Hepatocyte (in vitro differentiated cells): ENCODE measurements around the gene FAM53B. TPM values are rescaled to one million over a fixed set of nuclear protein-coding genes. Genes with fewer than 3 reads are reported as not detected.
A peak's percentile ranks its signal among the peaks of the same experiment; 100 is the strongest.

Source experiments
- DNase-seq: peaks from one replicate; pipeline ENCODE4 v3.0.0-alpha.2; 2016; ENCODE audit warnings: low spot score
- H2AFZ ChIP-seq: fragments of 200-600 bp; sonication (generic); 2 replicates; pipeline ENCODE4 v1.6.0; 2016; ENCODE audit warnings: antibody characterized with exemption, mild to moderate bottlenecking
- H3K27ac ChIP-seq: fragments of 200-600 bp; sonication (generic); 2 replicates; pipeline ENCODE4 v1.5.1; 2016; ENCODE audit warnings: mild to moderate bottlenecking
- H3K27me3 ChIP-seq: fragments of 200-600 bp; sonication (generic); 2 replicates; pipeline ENCODE4 v1.6.1; 2016
- H3K36me3 ChIP-seq: fragments of 200-600 bp; sonication (generic); replicated peaks from 2 replicates; pipeline ENCODE4 v1.5.1; 2016; ENCODE audit warnings: low read depth; ENCODE audit not compliant: insufficient read depth
- H3K4me1 ChIP-seq: fragments of 200-600 bp; sonication (generic); 2 replicates; pipeline ENCODE4 v1.5.1; 2016; ENCODE audit warnings: mild to moderate bottlenecking, moderate library complexity; ENCODE audit not compliant: insufficient read depth
- H3K4me2 ChIP-seq: fragments of 200-600 bp; sonication (generic); 2 replicates; pipeline ENCODE4 v1.6.0; 2016
- H3K4me3 ChIP-seq: fragments of 200-600 bp; sonication (generic); 2 replicates; pipeline ENCODE4 v1.5.1; 2016; ENCODE audit warnings: mild to moderate bottlenecking
- H3K79me2 ChIP-seq: fragments of 200-600 bp; sonication (generic); 2 replicates; pipeline ENCODE4 v1.6.0; 2017; ENCODE audit warnings: mild to moderate bottlenecking
- H3K9me2 ChIP-seq: fragments of 200-600 bp; sonication (generic); replicated peaks from 2 replicates; pipeline ENCODE4 v1.6.0; 2017; ENCODE audit warnings: mild to moderate bottlenecking; ENCODE audit not compliant: insufficient read depth
- H3K9me3 ChIP-seq: fragments of 200-600 bp; sonication (generic); 2 replicates; pipeline ENCODE4 v1.5.1; 2016; ENCODE audit warnings: low read depth, mild to moderate bottlenecking
- H4K20me1 ChIP-seq: fragments of 200-600 bp; sonication (generic); 2 replicates; pipeline ENCODE4 v1.6.0; 2016; ENCODE audit warnings: mild to moderate bottlenecking; ENCODE audit not compliant: insufficient read depth, poor library complexity, severe bottlenecking
- CTCF ChIP-seq: fragments of 200-600 bp; sonication (generic); IDR thresholded peaks from 2 replicates; pipeline ENCODE4 v1.5.1; 2016; ENCODE audit warnings: antibody characterized with exemption, mild to moderate bottlenecking; ENCODE audit not compliant: poor library complexity
- EZH2 ChIP-seq: fragments of 200-600 bp; sonication (generic); IDR thresholded peaks from 2 replicates; pipeline ENCODE4 v1.6.1; 2016; ENCODE audit warnings: antibody characterized with exemption, mild to moderate bottlenecking, borderline replicate concordance
- EZH2phosphoT487 ChIP-seq: fragments of 200-600 bp; sonication (generic); IDR thresholded peaks from one replicate; pipeline ENCODE4 v1.6.1; 2018; ENCODE audit warnings: antibody characterized with exemption, mild to moderate bottlenecking, low read depth, moderate library complexity; ENCODE audit not compliant: unreplicated experiment, severe bottlenecking
- WGBS: methylation state at CpG from one replicate; pipeline ENCODE4 v1.1.6; 2016; ENCODE audit warnings: low lambda C conversion rate; ENCODE audit errors: missing lambda C conversion rate; 5-methylcytosine and 5-hydroxymethylcytosine counted together
- polyA plus RNA-seq: library from polyadenylated mRNA; unstranded; fragments of >200 nt; fragmentation: Nextera tagmentation; extraction: Ambion mirVana; gene quantifications from 2 replicates; pipeline ENCODE4 v1.2.1, GENCODE V29; 2016
- total RNA-seq: library from RNA; depleted of rRNA; stranded (reverse); fragments of >200 nt; gene quantifications from 2 replicates; pipeline ENCODE4 v1.2.3, GENCODE V29; 2014

FAM53B gene
- total and polyA plus RNA-seq, 2 experiments from 2014 or later, result 10.3 to 23.6 TPM

DNA sequence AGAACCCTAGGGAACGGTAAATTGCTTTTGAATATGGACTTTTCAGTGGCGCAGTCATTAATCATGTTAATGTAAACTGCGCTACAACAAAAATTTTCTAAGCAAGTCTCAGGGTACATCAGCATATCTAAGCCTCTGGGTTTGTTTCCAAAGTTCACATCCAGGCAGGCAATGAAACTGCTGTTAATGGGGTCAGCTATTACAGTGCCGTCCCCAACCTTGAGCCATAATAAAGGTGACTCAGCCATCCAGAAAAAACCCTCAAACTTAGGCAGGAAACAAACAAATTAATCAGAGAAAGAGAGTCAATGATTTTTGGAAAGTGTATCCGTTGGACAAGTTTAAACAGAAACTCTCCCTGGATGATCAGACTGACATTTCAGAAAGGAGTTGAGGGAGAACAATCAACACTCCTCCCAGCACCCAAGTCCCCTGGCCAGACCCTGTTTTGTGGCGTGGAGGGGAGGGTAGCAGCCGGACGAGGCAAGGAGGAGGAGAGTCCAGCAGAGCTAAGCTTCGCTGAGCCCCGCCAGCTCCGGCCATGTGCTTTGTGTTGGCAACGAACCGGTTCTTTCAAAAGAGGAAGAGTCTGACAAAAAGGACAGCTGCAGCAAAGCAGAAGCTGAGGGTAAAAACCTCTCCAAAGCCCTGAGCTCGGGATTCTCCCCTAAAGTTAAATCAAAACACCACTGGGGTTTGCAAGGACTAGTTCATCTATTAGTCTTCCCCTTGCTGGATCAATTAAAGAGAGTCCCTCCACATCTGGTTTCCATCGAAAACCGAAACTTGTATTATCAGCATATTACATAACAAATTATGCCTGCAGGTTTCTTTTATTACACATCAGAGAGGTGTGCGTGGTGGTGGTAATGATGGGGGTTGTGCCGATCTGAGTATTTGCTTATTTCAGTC lies 3.6 kb downstream of the FAM53B start:
- WGBS, result 25% methylated on average over 18 of the region's 18 CpGs
- no peaks in the 10 kb centered on the region for H3K27me3 ChIP-seq
- peaks cover 11% of the 10 kb centered on the region for H4K20me1 ChIP-seq
- TF ChIP-seq EZH2phosphoT487, result no peak
- TF ChIP-seq CTCF, result no peak
- no peak for TF ChIP-seq EZH2
- H3K79me2 ChIP-seq, result peaks cover 61% of the 10 kb centered on the region
- no peaks in the 10 kb centered on the region for H3K36me3 ChIP-seq
- peak overlapping the region; percentile 94 for H3K4me2 ChIP-seq
- H3K27ac ChIP-seq, result peak overlapping the region; percentile 85
- no peak overlapping the region for H3K4me3 ChIP-seq
- DNase-seq, result peak; percentile 52
- H3K9me3 ChIP-seq, result no peaks in the 10 kb centered on the region
- no peak overlapping the region for H2AFZ ChIP-seq
- H3K4me1 ChIP-seq, result peaks cover 72% of the 10 kb centered on the region
- no peaks in the 10 kb centered on the region for H3K9me2 ChIP-seq

- Histone ChIP-seq H3K27ac (peak overlapping the region; percentile 85), H3K4me2 (peak overlapping the region; percentile 94), H4K20me1 (peaks cover 11% of the 10 kb centered on the region), H3K9me2 (no peaks in the 10 kb centered on the region), H3K4me1 (peaks cover 66% of the 10 kb centered on the region), H3K9me3 (no peaks in the 10 kb centered on the region), H3K4me3 (no peak overlapping the region), H3K79me2 (peaks cover 67% of the 10 kb centered on the region), H3K36me3 (no peaks in the 10 kb centered on the region), H2AFZ (no peak overlapping the region), H3K27me3 (no peaks in the 10 kb centered on the region)
- TF ChIP-seq EZH2phosphoT487 (no peak), CTCF (no peak), EZH2 (no peak)
- 19% methylated on average over 7 of the region's 7 CpGs for WGBS
- peak; percentile 28 for DNase-seq
Observed at GRCh38 chr10:124739986-124740368, 4.2 kb downstream of the FAM53B start.

DNA sequence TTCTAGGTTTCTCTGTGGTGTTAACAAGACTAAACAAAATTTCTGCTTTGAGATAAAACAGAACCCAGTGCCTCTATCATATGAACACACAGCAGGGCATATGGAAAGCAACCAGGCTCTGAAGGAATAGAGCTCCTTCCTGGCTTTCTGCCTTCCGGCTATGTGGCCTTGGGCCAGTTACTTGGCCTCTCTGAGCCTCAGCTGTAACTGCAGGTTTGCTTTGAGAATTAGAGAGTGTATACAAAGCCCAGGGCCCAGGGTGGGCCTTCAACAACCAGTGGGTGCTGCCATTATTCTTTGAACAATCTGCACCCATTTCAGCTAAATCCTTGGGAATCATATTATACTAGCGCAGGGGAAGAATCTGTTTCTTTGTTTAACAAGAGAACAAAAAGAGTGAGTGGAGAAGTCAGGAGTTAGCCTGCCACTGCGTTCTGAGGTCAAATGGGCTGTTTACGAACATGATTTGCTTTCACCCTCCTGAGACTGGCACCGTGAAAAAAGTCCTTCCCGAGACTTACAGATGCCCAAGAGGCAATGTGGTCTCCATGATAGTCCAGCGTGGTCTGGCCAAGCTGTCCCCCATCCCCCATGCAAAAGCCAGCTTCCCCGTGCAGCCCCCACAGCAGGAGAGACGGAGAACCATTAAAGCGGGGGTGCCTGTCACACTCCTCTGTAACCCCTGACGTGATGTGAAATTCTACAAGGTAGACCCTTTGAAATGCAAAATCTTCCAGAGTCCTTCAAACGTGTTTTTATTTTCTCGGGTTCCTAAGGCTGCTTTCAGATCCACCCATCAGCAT lies 4.9 kb downstream of the FAM53B start:
- Histone ChIP-seq H4K20me1 (peaks cover 11% of the 10 kb centered on the region), H2AFZ (no peak overlapping the region), H3K4me2 (peak overlapping the region; percentile 94), H3K9me3 (no peaks in the 10 kb centered on the region), H3K36me3 (no peaks in the 10 kb centered on the region), H3K79me2 (peaks cover 74% of the 10 kb centered on the region), H3K9me2 (no peaks in the 10 kb centered on the region), H3K27me3 (no peaks in the 10 kb centered on the region), H3K4me3 (no peak overlapping the region), H3K4me1 (peaks cover 64% of the 10 kb centered on the region), H3K27ac (peak overlapping the region; percentile 85)
- no peak for TF ChIP-seq EZH2
- TF ChIP-seq EZH2phosphoT487, result no peak
- TF ChIP-seq CTCF, result no peak
- DNase-seq, result peak; percentile 29
- 53% methylated on average over 13 of the region's 13 CpGs for WGBS
